ENCODE measurements around the gene ZNF778. TPM values are rescaled to one million over a fixed set of nuclear protein-coding genes. Genes with fewer than 3 reads are reported as not detected.
A peak's percentile ranks its signal among the peaks of the same experiment; 100 is the strongest.

The ZNF778 gene
- total RNA-seq, 2 donors from 2014 or later, result 13.0 to 16.3 TPM

DNA sequence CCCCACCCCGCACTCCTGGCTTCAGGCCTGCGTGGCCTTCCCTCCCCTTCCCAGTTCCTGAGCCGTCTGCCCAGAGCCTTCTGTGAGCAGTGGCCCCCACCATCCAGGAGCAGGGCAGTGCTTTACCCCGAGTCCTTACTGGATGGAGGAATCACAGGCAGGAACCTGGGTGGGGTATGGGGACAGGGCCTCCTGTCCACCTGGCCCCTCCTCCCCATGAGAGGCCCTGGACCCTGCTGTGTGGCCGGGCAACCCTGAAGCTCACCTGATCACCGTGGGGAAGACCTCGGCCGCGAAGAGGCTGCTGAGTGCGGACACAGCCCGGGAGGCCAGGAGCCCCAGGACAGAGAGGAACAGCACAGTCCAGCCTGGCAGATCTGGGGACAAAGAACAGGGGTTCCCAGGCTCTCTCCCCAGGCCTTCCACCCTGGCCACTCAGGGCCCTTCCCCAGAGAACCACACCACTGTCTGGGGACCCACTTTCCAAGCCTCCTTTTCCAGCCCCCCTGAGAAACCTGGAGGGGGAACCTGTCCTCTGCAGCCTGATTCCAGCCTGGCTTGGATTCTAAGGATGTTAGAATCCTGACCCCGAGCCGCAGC lies 20.4 kb upstream of the ZNF778 start:
- H3K36me3 Mint-ChIP-seq (ENCODE audit: low read depth), result no peaks in the 10 kb centered on the region

DNA sequence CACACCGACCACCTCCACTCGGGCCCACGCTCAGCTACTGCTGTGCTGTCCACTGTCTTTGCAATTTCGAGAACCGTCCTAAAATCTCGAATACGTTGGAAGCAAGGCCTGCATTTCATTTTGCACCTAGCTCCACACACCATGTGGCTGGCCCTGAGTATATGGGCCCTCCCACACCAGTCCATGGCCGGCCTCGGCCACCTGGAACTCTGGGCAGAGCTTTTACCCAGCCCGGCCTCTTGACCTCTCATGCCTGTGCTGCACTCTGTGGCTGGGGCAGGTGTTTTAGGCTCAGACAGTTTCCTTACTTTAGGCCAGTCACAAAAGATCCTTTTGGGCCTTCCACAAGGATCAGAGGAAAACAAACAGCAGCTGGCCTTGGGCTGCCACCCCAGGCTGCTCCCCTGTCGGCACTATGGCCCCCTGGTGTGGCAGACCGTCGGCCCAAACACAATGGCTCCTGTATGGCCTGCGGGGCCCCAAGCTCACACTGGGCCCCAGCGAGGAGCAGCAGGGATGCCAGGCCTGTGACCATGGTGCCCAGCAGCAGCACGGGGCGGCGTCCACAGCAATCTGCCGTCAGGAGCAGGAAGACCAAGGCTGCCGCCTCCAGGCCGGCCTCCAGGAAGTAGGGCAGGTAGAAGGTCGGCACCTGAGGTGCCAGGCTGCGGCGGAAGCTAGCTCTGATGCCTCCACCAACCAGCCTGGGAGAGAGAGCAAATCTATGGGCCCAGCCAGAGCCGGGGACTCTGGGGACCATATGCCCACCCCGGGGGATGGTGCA lies 19.7 kb upstream of the ZNF778 start:
- Mint-ChIP-seq H3K9me3 (peaks cover 3% of the 10 kb centered on the region), H3K36me3 (ENCODE audit: low read depth) (no peaks in the 10 kb centered on the region), H3K4me1 (peaks cover 2% of the 10 kb centered on the region), H3K27ac (no peak overlapping the region), H3K27me3 (ENCODE audit: insufficient read depth) (peaks cover 39% of the 10 kb centered on the region), H3K4me3 (no peak overlapping the region)
- Histone ChIP-seq H3K4me3 (ENCODE audit: low read length) (no peak overlapping the region), H3K9ac (ENCODE audit: extremely low read depth, low read length, poor library complexity, severe bottlenecking) (no peak overlapping the region), H3K36me3 (ENCODE audit: control insufficient read depth, insufficient read depth, low read length) (no peaks in the 10 kb centered on the region), H3K27ac (ENCODE audit: low read depth, low read length) (no peak overlapping the region), H3K27me3 (ENCODE audit: control insufficient read depth, insufficient read depth, low read length, poor library complexity, severe bottlenecking) (peaks cover 30% of the 10 kb centered on the region), H3K4me1 (ENCODE audit: control insufficient read depth, insufficient read depth, low read length) (no peaks in the 10 kb centered on the region), H3K9me3 (ENCODE audit: control insufficient read depth, low read length) (peaks cover 4% of the 10 kb centered on the region)
- 86 to 90% methylated on average over 20 to 26 of the region's 26 CpGs for WGBS, 2 experiments (ENCODE audit: insufficient coverage in 1 of 2, insufficient read length in 1 of 2)
- DNase-seq, result peak; percentile 44
- no peak for TF ChIP-seq CTCF (conservative IDR thresholded peaks at IDR 0.05)

More for the DNA sequence above, 20.4 kb upstream of the ZNF778 start:
- Mint-ChIP-seq H3K27ac (no peak overlapping the region), H3K27me3 (ENCODE audit: insufficient read depth) (peaks cover 32% of the 10 kb centered on the region), H3K4me3 (no peak overlapping the region), H3K4me1 (peaks cover 2% of the 10 kb centered on the region), H3K9me3 (no peaks in the 10 kb centered on the region)
- H3K36me3 ChIP-seq (ENCODE audit: control insufficient read depth, insufficient read depth, low read length), result no peaks in the 10 kb centered on the region
- no peaks in the 10 kb centered on the region for H3K4me1 ChIP-seq (ENCODE audit: control insufficient read depth, insufficient read depth, low read length)
- H3K27ac ChIP-seq (ENCODE audit: low read depth, low read length), result no peak overlapping the region
- TF ChIP-seq CTCF (conservative IDR thresholded peaks at IDR 0.05), result no peak
- 91 to 97% methylated on average over 4 to 13 of the region's 13 CpGs for WGBS, 2 experiments (ENCODE audit: insufficient coverage in 1 of 2, insufficient read length in 1 of 2)
- H3K9me3 ChIP-seq (ENCODE audit: control insufficient read depth, low read length), result no peaks in the 10 kb centered on the region
- no peak overlapping the region for H3K4me3 ChIP-seq (ENCODE audit: low read length)
- H3K27me3 ChIP-seq (ENCODE audit: control insufficient read depth, insufficient read depth, low read length, poor library complexity, severe bottlenecking), result peaks cover 24% of the 10 kb centered on the region
- DNase-seq, result no peak
- no peak overlapping the region for H3K9ac ChIP-seq (ENCODE audit: extremely low read depth, low read length, poor library complexity, severe bottlenecking)

DNA sequence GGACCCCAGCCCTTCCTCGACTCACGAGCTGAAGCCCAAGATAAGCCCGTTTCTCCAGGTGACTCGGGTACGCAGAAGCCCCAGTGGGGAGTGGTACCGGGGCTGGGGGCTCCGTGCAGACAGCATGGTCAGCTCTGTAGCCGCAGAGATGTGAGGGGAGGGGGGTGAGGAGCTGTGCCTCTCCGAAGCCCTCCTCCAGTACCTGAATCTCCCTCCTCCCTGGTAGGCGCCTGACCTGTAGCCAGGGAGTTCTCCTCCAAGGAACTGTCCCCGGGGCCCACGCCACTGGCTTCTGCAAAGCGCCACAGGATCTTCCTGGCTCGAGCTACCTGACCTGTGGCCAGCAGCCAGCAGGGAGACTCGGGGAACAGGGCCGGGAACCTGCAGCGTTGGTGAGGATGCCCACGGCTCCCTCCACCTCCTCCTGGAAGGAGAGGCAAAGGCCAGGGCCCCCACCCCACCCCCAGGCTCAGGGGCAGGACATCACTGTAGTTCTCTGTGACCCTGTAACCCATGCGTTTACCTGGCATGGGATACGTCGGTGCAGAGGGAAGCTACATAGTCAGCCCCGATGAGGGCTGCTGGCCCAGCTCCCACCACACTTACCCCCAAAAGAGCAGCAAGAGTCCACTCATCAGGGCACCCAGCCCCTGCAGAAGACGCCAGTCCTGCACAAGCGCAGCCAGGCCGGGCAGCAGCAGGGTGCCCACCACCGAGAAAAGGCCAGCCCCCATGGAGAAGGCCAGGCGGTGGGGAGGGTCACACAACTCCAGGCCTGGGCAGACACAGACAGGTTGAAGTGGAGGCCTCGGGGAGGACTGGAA lies 18.9 kb upstream of the ZNF778 start:
- H3K4me3 Mint-ChIP-seq, result no peak overlapping the region
- peaks cover 8% of the 10 kb centered on the region for H3K9me3 Mint-ChIP-seq
- H3K27ac Mint-ChIP-seq, result no peak overlapping the region
- Histone ChIP-seq H3K27me3 (ENCODE audit: control insufficient read depth, insufficient read depth, low read length, poor library complexity, severe bottlenecking) (peaks cover 38% of the 10 kb centered on the region), H3K4me1 (ENCODE audit: control insufficient read depth, insufficient read depth, low read length) (no peaks in the 10 kb centered on the region), H3K9ac (ENCODE audit: extremely low read depth, low read length, poor library complexity, severe bottlenecking) (no peak overlapping the region), H3K36me3 (ENCODE audit: control insufficient read depth, insufficient read depth, low read length) (no peaks in the 10 kb centered on the region), H3K27ac (ENCODE audit: low read depth, low read length) (no peak overlapping the region), H3K4me3 (ENCODE audit: low read length) (no peak overlapping the region), H3K9me3 (ENCODE audit: control insufficient read depth, low read length) (peaks cover 6% of the 10 kb centered on the region)
- peak; percentile 43 for DNase-seq
- WGBS, 2 experiments (ENCODE audit: insufficient coverage in 1 of 2, insufficient read length in 1 of 2), result 90 to 91% methylated on average over 24 to 28 of the region's 28 CpGs
- peaks cover 47% of the 10 kb centered on the region for H3K27me3 Mint-ChIP-seq (ENCODE audit: insufficient read depth)
- TF ChIP-seq CTCF (conservative IDR thresholded peaks at IDR 0.05), result no peak
- no peaks in the 10 kb centered on the region for H3K36me3 Mint-ChIP-seq (ENCODE audit: low read depth)
- peaks cover 2% of the 10 kb centered on the region for H3K4me1 Mint-ChIP-seq
